Osteocyte (in vitro differentiated cells): ENCODE data around the gene AKAP5. TPM values are rescaled to one million over a fixed set of nuclear protein-coding genes. Genes with fewer than 3 reads are reported as not detected.

Source experiments
- DNase-seq: peaks from one replicate; pipeline ENCODE4 v3.0.0; 2021; ENCODE audit warnings: mixed read lengths; ENCODE audit not compliant: unreplicated experiment; ENCODE audit errors: extremely low spot score
- H3K27ac Mint-ChIP-seq: one replicate; pipeline ENCODE4 v1.8.0; 2021; ENCODE audit warnings: mild to moderate bottlenecking, mixed read lengths; ENCODE audit not compliant: unreplicated experiment
- H3K27me3 Mint-ChIP-seq: one replicate; pipeline ENCODE4 v1.8.0; 2021; ENCODE audit warnings: mixed read lengths; ENCODE audit not compliant: unreplicated experiment
- H3K36me3 Mint-ChIP-seq: one replicate; pipeline ENCODE4 v1.8.0; 2021; ENCODE audit warnings: mixed read lengths; ENCODE audit not compliant: unreplicated experiment
- H3K4me1 Mint-ChIP-seq: one replicate; pipeline ENCODE4 v1.8.0; 2021; ENCODE audit warnings: mixed read lengths; ENCODE audit not compliant: unreplicated experiment
- H3K4me3 Mint-ChIP-seq: one replicate; pipeline ENCODE4 v1.8.0; 2021; ENCODE audit warnings: mild to moderate bottlenecking, moderate library complexity, mixed read lengths; ENCODE audit not compliant: unreplicated experiment
- H3K9me3 Mint-ChIP-seq: one replicate; pipeline ENCODE4 v1.8.0; 2021; ENCODE audit warnings: mixed read lengths; ENCODE audit not compliant: unreplicated experiment
- CTCF ChIP-seq: fragments of 200-600 bp; sonication (generic); IDR thresholded peaks from 2 replicates; pipeline ENCODE4 v1.5.0; 2021; ENCODE audit warnings: antibody characterized with exemption, mild to moderate bottlenecking, moderate library complexity
- total RNA-seq: library from RNA; stranded (reverse); gene quantifications from 2 replicates; pipeline ENCODE4 v1.2.1, GENCODE V29; 2021

AKAP5 gene
- total RNA-seq, 1 donor from 2014 or later: 3.6 TPM

DNA sequence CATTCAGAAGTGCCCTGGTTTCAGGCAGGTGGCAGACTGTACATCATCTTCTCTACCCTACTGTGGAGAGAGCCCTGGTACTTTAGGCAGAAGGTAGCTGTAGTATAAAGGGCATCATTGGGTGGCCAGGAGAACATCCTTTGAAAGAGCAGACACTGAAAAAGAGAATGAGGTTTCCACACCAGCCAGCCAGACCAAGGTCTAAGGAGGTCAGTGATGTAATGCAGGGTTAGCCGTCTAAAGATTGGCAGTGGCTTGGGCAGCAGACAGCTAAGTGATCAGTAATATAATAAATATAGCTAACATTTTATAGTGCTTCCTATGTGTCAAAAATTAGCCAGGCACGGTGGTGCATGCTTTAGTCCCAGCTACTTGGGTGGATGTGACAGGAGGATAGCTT lies 26.3 kb downstream of the AKAP5 start:
- H3K9me3 Mint-ChIP-seq: no peaks in the 10 kb centered on the region
- H3K4me3 Mint-ChIP-seq: no peak overlapping the region
- DNase-seq: no peak
- H3K27me3 Mint-ChIP-seq: no peaks in the 10 kb centered on the region
- peaks cover 2% of the 10 kb centered on the region for H3K4me1 Mint-ChIP-seq
- peaks cover 18% of the 10 kb centered on the region for H3K36me3 Mint-ChIP-seq
- no peak overlapping the region for H3K27ac Mint-ChIP-seq
- no peak for TF ChIP-seq CTCF

GRCh38 chr14:64493455-64493854 lies 28.2 kb downstream of the AKAP5 start:
- no peaks in the 10 kb centered on the region for H3K9me3 Mint-ChIP-seq
- no peak overlapping the region for H3K27ac Mint-ChIP-seq
- H3K36me3 Mint-ChIP-seq: peaks cover 9% of the 10 kb centered on the region
- no peak overlapping the region for H3K4me3 Mint-ChIP-seq
- H3K27me3 Mint-ChIP-seq: no peaks in the 10 kb centered on the region
- H3K4me1 Mint-ChIP-seq: peaks cover 2% of the 10 kb centered on the region
- no peak for TF ChIP-seq CTCF
- DNase-seq: no peak

DNA sequence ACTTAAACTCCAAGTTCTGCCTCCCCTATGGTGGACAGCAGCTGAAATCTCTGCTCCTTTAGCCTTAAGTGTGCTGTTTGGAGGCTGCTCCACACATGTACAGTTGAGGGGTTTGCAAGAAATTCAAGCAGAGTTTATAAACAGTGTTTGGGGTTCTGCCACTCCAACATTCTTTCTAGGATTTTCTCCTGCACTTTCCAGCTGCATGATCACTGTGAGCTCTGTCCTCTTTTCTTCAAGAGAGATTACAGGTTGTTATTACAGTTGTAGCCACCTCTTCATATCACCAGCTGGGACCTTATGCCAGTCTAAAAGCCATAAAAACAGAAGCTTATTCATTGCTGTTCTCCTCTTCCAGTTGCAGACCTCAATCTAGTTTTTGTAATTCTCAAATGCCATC lies 30.0 kb downstream of the AKAP5 start:
- no peak overlapping the region for H3K4me3 Mint-ChIP-seq
- no peak for TF ChIP-seq CTCF
- peaks cover 10% of the 10 kb centered on the region for H3K4me1 Mint-ChIP-seq
- no peaks in the 10 kb centered on the region for H3K27me3 Mint-ChIP-seq
- peaks cover 7% of the 10 kb centered on the region for H3K36me3 Mint-ChIP-seq
- no peak for DNase-seq
- no peak overlapping the region for H3K27ac Mint-ChIP-seq
- no peaks in the 10 kb centered on the region for H3K9me3 Mint-ChIP-seq

DNA sequence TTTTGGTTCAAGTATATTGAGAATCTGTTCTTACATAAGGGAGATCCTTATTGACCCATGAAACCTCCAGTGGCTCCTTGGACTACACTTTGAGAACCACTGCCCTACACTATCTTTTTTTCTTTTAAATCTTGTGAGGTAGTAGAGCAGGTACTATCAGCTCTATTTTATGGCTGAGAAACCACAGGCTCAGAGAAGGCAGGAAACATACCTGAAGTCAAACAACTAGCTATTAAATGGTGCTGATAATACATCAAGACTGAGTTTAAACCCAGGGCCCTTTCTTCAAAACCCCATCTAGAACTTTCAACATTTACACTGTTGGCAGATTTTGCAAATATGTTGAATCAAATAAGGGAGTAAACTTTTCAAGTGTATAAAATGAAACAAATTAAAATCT lies 31.5 kb downstream of the AKAP5 start:
- DNase-seq: no peak
- Mint-ChIP-seq H3K9me3 (no peaks in the 10 kb centered on the region), H3K27me3 (no peaks in the 10 kb centered on the region), H3K4me3 (no peak overlapping the region), H3K36me3 (peaks cover 6% of the 10 kb centered on the region), H3K4me1 (peaks cover 23% of the 10 kb centered on the region), H3K27ac (no peak overlapping the region)
- no peak for TF ChIP-seq CTCF

DNA sequence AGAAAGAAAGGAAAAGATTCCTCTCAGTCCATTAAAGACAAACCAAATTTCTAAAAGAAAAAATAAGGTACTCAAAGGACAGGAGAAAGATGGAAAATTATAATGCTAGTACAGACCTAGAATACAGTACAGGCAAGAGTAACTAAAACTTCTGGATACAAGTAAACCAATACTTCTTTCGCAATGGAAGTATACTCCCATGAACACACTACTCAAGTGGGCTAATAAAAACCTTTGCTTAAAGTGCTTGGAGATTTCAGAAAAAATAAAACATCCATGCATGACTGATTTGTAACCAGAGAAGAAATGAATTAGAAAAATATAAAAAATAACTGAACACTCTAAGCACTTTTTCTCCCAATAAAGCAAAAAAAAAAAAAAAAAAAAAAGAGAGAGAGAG lies 34.8 kb downstream of the AKAP5 start:
- DNase-seq: no peak
- Mint-ChIP-seq H3K27me3 (no peaks in the 10 kb centered on the region), H3K36me3 (no peaks in the 10 kb centered on the region), H3K27ac (peak overlapping the region; percentile 66), H3K4me1 (peaks cover 34% of the 10 kb centered on the region), H3K9me3 (no peaks in the 10 kb centered on the region), H3K4me3 (no peak overlapping the region)
- TF ChIP-seq CTCF: no peak
